HG03280 (cell line): ENCODE results near the gene SRSF12.
A peak's percentile ranks its signal among the peaks of the same experiment; 100 is the strongest.
"Not testable (repeated sequence)": the region's sequence is repeated elsewhere in the genome, so short reads cannot be mapped to it uniquely, and the experiment has no call there.

Experiments used
- ATAC-seq: cut with Tn5 transposase; IDR thresholded peaks from one replicate; pipeline ENCODE4 v1.9.1; 2021; ENCODE audit warnings: mild to moderate bottlenecking, moderate library complexity; ENCODE audit not compliant: unreplicated experiment

Gene SRSF12

GRCh38 chr6:89131599-89131998, 13.7 kb upstream of the SRSF12 start:
- ATAC-seq: no peak

GRCh38 chr6:89128256-89128671, 10.4 kb upstream of the SRSF12 start:
- ATAC-seq: not testable (repeated sequence)

DNA sequence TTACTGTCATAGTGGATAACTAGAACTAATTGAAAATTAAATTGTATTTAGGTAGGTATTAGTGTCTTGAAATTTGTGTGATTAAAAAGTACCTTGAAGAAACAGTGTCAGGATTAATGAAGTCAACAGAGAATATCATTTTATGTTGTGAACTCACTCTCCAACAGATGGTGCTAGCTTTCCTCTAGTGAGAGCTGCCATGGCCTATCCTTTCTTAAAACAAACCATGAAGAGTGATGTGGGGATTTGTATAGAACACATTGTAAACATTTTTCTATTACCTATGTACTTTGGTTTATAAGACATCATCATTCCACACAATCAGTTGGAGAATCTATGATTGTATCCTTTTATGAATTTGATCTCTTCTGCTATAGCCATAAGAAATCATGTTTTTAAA, 4.8 kb upstream of the SRSF12 start:
- peak; percentile 69 for ATAC-seq

- ATAC-seq: no peak
These were observed 4.1 kb upstream of the SRSF12 start for GRCh38 chr6:89121934-89122333.

- no peak for ATAC-seq
These were observed 2.5 kb upstream of the SRSF12 start for GRCh38 chr6:89120371-89120770.

- ATAC-seq: no peak
These were observed 1.1 kb upstream of the SRSF12 start for GRCh38 chr6:89118931-89119330.

DNA sequence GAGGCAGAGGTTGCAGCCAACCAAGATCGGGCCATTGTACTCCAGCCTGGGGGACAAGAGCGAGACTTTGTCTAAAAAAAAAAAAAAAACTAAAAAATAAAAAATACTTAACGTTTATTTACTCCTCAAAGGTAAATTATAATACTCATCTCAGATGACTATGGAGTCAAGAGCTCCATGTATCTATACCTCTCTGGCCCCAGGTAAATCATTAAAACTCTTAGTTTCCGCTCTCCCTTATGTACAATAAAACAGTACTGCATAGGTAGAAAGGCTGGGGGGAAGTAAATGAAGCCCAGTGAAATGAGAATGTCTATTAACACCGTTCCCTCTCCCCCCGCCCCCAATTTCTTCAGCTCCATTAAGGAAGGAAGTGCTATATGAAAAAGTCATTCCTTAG, 1.2 kb downstream of the SRSF12 start:
- no peak for ATAC-seq

- ATAC-seq: no peak
These were observed 5.9 kb downstream of the SRSF12 start for GRCh38 chr6:89111933-89112332.

DNA sequence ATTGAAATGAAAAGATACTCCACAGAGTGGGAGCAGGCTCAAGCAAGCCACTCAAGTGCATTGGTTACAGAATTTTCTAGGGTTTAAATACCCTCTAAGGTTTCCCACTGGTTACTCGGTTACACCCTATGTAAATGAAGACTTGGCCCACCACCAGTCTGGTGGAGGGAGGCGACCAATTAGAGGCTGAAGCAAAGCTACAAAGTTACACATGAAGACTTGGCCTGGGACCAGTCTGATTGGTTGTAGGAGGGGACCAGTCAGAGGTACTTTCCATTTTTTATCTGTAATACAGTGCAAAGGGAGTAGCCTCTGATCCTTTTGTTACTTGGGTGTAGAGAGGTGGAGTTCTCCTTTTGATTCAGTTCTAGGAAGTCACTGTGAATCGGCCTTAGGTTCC, 7.6 kb downstream of the SRSF12 start:
- no peak for ATAC-seq

GRCh38 chr6:89100114-89100513, 17.8 kb downstream of the SRSF12 start:
- ATAC-seq: no peak

DNA sequence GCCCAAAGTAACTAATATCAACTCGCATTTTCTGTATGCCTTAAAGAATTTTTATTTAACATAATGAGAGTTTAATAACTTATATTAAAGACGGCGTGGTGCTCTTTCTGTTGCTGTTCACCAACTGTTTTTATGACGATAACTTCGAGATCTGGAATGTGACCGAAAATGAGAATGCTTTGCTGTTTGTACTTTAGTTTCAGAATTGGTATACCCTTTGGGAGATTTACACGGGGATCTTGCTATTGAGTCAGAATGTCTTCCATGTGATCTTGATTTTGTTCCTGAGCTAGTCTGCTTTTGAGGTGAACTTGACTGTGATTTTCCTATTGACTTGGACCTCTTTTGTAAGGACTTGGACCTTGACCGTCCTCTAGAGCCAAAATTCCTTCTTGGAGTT, 19.4 kb downstream of the SRSF12 start:
- no peak for ATAC-seq

GRCh38 chr6:89087881-89088280, 30.0 kb downstream of the SRSF12 start:
- ATAC-seq: no peak

DNA sequence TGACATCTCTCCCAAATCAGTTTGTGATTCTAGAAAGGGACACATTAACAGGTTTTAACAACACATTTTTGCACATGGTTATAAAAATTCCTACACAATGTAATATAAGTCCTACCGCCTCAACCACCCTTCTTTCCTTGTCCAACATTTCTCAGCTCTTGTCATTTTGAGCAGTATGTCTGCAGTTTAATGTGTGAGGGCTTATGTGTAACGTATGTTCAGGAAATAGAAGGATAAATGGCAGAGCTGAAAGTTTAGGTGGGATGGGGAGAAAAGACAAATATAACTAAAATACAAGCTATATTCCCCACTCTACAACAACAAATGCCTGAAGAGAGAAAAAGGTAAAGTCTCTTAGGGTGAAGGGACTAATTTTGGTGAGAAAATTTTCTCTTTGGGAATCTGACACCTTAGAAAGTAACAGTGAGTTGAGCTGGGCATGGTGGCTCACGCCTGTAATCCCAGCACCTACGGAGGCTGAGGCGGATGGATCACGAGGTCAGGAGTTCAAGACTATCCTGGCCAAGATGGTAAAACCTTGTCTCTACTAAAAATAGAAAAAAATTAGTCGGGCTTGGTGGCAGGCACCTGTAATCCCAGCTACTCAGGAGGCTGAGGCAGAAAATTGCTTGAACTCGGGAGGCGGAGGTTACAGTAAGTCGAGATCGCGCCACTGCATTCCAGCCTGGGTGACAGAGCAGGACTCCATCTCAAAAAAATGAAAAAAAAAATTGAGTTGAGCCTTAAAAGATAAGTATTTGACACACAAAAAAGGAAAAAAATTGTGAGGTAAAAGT, 32.3 kb downstream of the SRSF12 start:
- no peak for ATAC-seq

- ATAC-seq: no peak
These were observed 32.9 kb downstream of the SRSF12 start for GRCh38 chr6:89084954-89085353.

DNA sequence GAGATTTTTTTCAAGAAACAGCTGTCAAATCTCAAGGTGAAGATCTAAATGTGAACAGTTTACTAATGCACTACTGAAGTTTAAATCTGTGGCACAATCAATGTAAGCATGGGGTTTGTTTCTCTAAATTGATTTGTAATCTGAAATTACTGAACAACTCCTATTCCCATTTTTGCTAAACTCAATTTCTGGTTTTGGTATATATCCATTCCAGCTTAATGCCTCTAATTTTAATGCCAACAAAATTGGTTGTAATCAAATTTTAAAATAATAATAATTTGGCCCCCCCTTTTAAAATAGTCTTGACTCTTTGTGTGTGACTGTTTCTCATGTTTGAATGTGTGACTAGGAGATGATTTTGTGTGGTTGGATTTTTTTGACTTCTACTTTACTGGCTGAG, 33.3 kb downstream of the SRSF12 start:
- no peak for ATAC-seq

- ATAC-seq: no peak
These were observed 35.4 kb downstream of the SRSF12 start for GRCh38 chr6:89082486-89082891.

DNA sequence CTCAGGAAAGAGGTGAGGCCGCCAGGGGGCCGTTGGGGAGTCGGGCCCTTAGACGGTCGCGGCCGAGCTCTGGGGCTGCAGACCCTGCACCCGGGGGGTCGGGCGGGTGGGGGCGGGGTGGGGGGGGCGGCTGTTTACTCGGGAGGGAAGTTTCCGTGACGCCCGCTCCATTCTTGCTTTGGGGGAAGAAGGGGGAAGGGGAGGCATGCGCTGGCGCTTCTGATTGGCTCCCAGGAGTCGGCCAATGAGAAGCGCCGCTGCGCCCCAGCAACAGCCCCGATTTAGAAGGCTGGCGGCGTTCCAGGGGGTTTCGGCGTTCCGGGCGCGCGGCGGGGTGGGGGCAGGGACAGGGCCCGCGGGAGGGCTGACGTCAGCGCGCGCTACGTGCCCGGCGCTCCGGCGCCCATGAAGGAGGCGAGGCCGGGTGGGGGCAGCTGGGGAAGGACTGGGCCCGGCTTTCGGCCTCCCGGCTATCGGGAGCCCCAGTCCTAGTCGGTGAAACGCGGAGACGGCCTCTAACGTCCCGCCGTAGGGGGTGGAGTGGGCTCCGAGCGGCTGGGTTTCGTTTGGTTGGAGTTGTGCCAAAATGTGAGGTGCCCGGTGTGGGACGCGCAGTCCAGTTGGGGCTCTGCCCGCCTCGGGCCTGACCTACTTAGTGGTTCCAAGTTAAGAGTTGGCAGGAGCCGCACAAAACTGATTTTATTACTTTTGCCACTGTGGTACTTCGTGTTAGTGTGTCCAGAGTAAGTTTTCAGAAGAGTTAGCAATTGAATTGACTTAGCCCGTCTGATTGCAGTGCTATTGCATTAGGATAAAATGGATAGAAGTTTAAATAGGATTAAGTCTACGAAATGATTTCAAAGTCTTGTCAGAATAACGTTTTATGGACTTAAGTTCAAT, 36.2 kb downstream of the SRSF12 start:
- peak; percentile 58 for ATAC-seq

- peak; percentile 5 for ATAC-seq
These were observed 36.8 kb downstream of the SRSF12 start for GRCh38 chr6:89081129-89081422.

GRCh38 chr6:89080281-89081128, 37.4 kb downstream of the SRSF12 start, which contains the start of gene PNRC1:
Gene PNRC1 (plus strand): TSS chr6:89080751. CDS start chr6:89080895, 144 bp downstream.
- ATAC-seq: peak; percentile 73

DNA sequence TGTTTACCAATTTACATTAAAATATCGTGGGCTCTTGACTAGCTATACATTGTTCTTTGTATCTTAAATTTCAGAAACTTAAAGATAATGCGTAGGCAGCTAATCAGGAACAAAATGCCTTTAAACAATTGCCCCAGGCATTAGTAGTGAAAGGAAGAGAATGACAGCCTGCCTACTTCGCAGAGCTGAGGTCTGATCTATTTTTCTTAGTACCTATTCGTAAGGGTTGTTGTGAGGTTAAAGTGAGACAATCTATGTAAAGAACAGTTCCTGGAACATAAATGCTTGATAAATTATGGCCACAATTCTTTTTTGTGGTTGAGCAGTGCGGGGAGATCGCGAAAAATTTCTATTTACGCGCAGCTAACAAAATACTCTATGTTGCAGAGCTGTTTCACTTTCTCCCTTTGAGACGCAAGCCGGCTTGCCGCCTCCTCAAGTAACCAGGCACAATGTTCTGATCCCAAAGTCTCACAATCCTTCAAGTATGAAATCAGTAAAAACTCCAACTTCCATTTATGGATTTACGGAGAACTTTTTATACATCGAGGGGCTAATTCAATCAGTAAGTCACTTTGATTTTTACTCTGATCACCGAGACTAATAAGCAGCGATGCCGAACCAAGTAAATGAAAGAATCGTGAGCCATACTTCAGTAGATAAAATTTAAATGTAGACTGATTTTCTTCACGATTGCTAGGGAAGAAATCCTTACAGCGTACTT, 38.2 kb downstream of the SRSF12 start:
- no peak for ATAC-seq

- no peak for ATAC-seq
These were observed 44.0 kb downstream of the SRSF12 start for GRCh38 chr6:89073840-89074239.
